Upper lobe of right lung (tissue), 1 donor: ENCODE measurements around the gene PSKH1. TPM values are rescaled to one million over a fixed set of nuclear protein-coding genes. Genes with fewer than 3 reads are reported as not detected.

Experiments
- ATAC-seq: fragments of 200-7000 bp; cut with Tn5 transposase; one replicate; pipeline ENCODE4 v1.9.1; 2020; ENCODE audit warnings: mild to moderate bottlenecking, moderate library complexity
- DNase-seq: peaks from one replicate; pipeline ENCODE4 v3.0.0-alpha.2; 2020
- H3K27ac ChIP-seq: fragments of 200-600 bp; one replicate; pipeline ENCODE4 v1.8.0; 2022
- H3K27me3 ChIP-seq: fragments of 200-600 bp; one replicate; pipeline ENCODE4 v1.8.0; 2022; ENCODE audit warnings: mild to moderate bottlenecking
- H3K36me3 ChIP-seq: fragments of 200-600 bp; one replicate; pipeline ENCODE4 v1.8.0; 2022
- H3K4me1 ChIP-seq: fragments of 200-600 bp; one replicate; pipeline ENCODE4 v1.8.0; 2022
- H3K4me3 ChIP-seq: fragments of 200-600 bp; one replicate; pipeline ENCODE4 v1.8.0; 2022; ENCODE audit warnings: mild to moderate bottlenecking
- H3K9me3 ChIP-seq: fragments of 200-600 bp; one replicate; pipeline ENCODE4 v1.8.0; 2022
- intact Hi-C: fragments of 100-400 bp; cut with DNase I; formaldehyde crosslinking; loops from one replicate; pipeline ENCODE4 v1.11.0; 2022
- total RNA-seq: library from RNA; stranded (reverse); fragmentation: NEBNext Ultra II Directional; extraction: Animal tissue kit (Norgen Biotek cat#: 25700); gene quantifications from one replicate; pipeline ENCODE4 v1.2.1, GENCODE V29; 2021
- TF ChIP-seq, protein P1 (sequence below): fragments of 200-600 bp; IDR thresholded peaks from one replicate; pipeline ENCODE4 v1.8.0; 2022; ENCODE audit warnings: antibody characterized with exemption
- donor health status: DM: no; HTN: yes; CAD: no; lungs with severe emphysema.

Gene PSKH1
- total RNA-seq, 1 donor from 2014 or later, result 29.7 TPM

DNA sequence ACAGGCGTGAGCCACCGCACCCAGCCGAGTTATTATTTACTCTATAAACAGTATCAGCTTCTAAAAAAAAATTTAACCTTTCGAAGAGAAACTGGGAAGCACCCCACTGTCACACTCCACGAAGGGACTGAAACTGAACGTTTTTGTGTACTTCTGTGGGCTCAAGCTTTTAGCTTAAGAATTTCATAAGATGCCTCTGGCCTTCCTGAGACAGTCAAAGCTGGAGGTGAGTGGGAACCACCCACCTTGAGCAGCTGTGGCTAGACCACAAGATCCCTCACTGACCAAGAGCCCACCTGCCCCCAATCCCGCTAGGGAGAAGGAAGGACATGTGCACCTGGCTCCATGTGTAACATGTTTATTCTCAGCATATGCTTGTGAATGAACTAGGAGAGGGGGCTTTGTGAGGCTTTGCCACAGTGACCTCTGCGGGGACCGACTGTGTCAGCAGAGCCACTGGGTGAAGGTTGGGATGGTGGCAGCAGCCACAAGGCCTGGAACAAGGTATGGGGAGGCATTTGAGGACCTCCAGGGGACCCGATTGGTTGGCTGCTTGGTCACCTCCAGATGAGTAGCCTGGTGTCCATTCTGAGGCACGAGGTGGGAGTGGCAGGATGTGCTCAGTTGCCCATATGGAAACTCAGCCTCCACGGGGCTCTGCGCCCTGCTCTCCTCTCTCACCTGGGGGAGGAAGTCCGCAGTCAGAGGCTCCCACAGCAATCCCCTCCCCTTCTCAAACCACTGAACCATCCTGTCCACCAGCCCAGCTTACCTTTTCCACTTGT, 82.5 kb downstream of the PSKH1 start:
- ATAC-seq (no peak), DNase-seq (no peak)
- Histone ChIP-seq H3K4me3 (no peak overlapping the region), H3K4me1 (no peaks in the 10 kb centered on the region), H3K36me3 (no peaks in the 10 kb centered on the region), H3K27me3 (no peaks in the 10 kb centered on the region), H3K9me3 (no peaks in the 10 kb centered on the region), H3K27ac (no peak overlapping the region)
- intact Hi-C loops, result no loop called here
- TF ChIP-seq, protein P1, sequence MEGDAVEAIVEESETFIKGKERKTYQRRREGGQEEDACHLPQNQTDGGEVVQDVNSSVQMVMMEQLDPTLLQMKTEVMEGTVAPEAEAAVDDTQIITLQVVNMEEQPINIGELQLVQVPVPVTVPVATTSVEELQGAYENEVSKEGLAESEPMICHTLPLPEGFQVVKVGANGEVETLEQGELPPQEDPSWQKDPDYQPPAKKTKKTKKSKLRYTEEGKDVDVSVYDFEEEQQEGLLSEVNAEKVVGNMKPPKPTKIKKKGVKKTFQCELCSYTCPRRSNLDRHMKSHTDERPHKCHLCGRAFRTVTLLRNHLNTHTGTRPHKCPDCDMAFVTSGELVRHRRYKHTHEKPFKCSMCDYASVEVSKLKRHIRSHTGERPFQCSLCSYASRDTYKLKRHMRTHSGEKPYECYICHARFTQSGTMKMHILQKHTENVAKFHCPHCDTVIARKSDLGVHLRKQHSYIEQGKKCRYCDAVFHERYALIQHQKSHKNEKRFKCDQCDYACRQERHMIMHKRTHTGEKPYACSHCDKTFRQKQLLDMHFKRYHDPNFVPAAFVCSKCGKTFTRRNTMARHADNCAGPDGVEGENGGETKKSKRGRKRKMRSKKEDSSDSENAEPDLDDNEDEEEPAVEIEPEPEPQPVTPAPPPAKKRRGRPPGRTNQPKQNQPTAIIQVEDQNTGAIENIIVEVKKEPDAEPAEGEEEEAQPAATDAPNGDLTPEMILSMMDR, result no peak

DNA sequence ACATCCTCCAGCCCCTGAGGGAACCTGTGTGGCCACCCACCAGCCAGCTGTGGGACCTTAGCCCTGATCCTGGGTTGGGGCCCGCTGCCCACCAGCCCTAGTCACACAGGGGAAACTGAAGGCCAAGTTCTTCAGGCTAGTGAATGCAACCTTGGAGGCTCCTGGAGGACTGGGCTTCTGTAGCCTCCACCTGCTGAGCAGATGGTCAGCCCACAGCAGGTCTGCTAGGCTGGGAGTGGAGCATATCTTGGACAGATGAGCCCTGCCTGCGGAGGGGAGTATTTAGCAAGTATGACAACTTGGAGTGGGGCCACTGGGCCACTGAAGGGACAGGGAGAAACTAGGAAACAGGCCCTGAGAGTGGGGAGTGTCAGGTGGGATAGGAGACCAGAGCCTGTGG, 83.2 kb downstream of the PSKH1 start:
- TF ChIP-seq, protein P1, result no peak
- no peaks in the 10 kb centered on the region for H3K36me3 ChIP-seq
- DNase-seq (no peak), ATAC-seq (no peak)
- intact Hi-C loops, result no loop called here
- no peak overlapping the region for H3K27ac ChIP-seq
- no peaks in the 10 kb centered on the region for H3K4me1 ChIP-seq
- H3K9me3 ChIP-seq, result no peaks in the 10 kb centered on the region
- H3K27me3 ChIP-seq, result no peaks in the 10 kb centered on the region
- no peak overlapping the region for H3K4me3 ChIP-seq

DNA sequence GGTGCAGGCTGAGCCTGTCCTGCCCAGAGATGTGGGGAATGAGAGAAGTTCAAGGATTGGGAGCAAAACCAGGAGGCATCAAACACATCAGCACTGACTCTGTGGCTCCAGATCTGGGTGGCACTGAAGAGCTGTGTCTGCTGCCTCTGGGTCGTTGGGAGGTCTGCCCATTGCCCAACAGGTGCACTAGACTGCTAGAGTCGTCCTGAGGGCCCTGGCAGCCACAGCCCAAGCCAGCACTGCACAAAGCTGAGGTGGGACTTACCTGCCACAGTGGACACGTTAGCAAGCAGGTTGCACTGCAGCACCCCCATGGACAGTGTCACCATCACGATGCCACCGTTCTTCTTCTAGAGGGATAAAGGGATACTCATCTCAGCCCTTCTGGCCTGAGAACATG, 84.0 kb downstream of the PSKH1 start:
- no peaks in the 10 kb centered on the region for H3K36me3 ChIP-seq
- TF ChIP-seq, protein P1, result no peak
- H3K27ac ChIP-seq, result no peak overlapping the region
- H3K27me3 ChIP-seq, result no peaks in the 10 kb centered on the region
- intact Hi-C loops, result no loop called here
- H3K4me1 ChIP-seq, result no peaks in the 10 kb centered on the region
- DNase-seq, result no peak
- no peak overlapping the region for H3K4me3 ChIP-seq
- no peak for ATAC-seq
- no peaks in the 10 kb centered on the region for H3K9me3 ChIP-seq

DNA sequence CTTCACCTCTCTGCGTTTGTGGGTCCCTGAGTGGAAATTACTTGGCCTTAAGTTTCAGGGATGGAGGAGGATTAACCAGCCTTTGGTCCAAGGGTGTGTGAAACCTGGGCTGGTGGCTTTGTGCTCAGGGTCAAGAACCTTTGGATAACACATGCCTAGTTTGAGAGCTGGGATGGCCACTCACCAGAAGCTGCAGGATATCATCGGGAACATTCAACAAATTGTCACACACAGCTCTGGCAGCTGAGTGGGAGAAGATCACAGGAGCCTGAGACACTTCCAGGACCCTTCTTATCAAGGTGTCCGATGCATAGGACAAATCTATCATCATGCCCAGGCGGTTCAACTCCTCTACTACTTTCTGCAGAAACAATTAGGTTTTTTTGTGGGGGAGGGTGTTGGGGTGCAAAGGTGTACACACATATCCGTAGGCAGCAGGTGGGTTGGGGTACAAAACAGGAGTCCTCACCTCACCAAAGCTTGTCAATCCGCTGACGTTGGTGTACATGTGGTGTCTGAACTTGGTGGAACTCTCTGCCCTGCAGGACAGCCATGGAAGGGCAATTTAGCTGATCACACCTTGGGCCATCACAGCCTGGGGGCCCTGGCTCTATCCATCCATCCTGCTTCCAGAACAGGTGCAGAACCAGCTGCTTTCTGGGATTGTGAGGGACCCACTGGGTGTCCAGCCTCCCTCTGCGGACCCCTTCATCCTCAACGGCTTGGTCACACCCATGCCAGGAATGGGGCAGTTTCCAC, 84.6 kb downstream of the PSKH1 start:
- Histone ChIP-seq H3K27ac (no peak overlapping the region), H3K9me3 (no peaks in the 10 kb centered on the region), H3K27me3 (no peaks in the 10 kb centered on the region), H3K4me3 (no peak overlapping the region), H3K4me1 (no peaks in the 10 kb centered on the region), H3K36me3 (no peaks in the 10 kb centered on the region)
- TF ChIP-seq, protein P1, result no peak
- ATAC-seq, result no peak
- intact Hi-C loops, result no loop called here
- DNase-seq, result no peak

Other genes with a start within 250 kb of the PSKH1 start
- 6.3 TPM for gene CARMIL2, start 248.1 kb upstream of the PSKH1 start, total RNA-seq
- 14.3 TPM for gene ACD, start 233.0 kb upstream of the PSKH1 start, total RNA-seq
- gene PARD6A, start 232.3 kb upstream of the PSKH1 start, total RNA-seq, result 4.7 TPM
- 14.5 TPM for gene ENKD1, start 226.5 kb upstream of the PSKH1 start, total RNA-seq
- 3.8 TPM for gene C16orf86, start 226.4 kb upstream of the PSKH1 start, total RNA-seq
- gene GFOD2, start 173.9 kb upstream of the PSKH1 start, total RNA-seq, result 18.2 TPM
- 19.2 TPM for gene RANBP10, start 86.7 kb upstream of the PSKH1 start, total RNA-seq
- gene TSNAXIP1, start 86.4 kb upstream of the PSKH1 start, total RNA-seq, result 0.55 TPM
- 25.1 TPM for gene THAP11, start 50.9 kb upstream of the PSKH1 start, total RNA-seq
- 55.0 TPM for gene NUTF2, start 46.3 kb upstream of the PSKH1 start, total RNA-seq
- 30.0 TPM for gene CENPT, start 45.6 kb upstream of the PSKH1 start, total RNA-seq
- gene EDC4, start 20.2 kb upstream of the PSKH1 start, total RNA-seq, result 48.8 TPM
- 0.69 TPM for gene NRN1L, start 8.4 kb upstream of the PSKH1 start, total RNA-seq
- 0.96 TPM for gene CTRL, start 38.6 kb downstream of the PSKH1 start, total RNA-seq
- gene PSMB10, start 43.6 kb downstream of the PSKH1 start, total RNA-seq, result 71.6 TPM
- gene LCAT, start 50.9 kb downstream of the PSKH1 start, total RNA-seq, result 40.2 TPM
- gene SLC12A4, start 75.4 kb downstream of the PSKH1 start, total RNA-seq, result 102 TPM
- not detected for gene DPEP3, start 87.2 kb downstream of the PSKH1 start, total RNA-seq
- gene DPEP2, start 106.2 kb downstream of the PSKH1 start, total RNA-seq, result 16.4 TPM
- gene DPEP2NB, start 122.7 kb downstream of the PSKH1 start, total RNA-seq, result not detected
- gene DDX28, start 130.0 kb downstream of the PSKH1 start, total RNA-seq, result 9.9 TPM
- 11.2 TPM for gene DUS2, start 130.0 kb downstream of the PSKH1 start, total RNA-seq
- 74.5 TPM for gene NFATC3, start 192.1 kb downstream of the PSKH1 start, total RNA-seq